ENCODE measurements around the gene OSTN.
"Not testable (repeated sequence)": the region's sequence is repeated elsewhere in the genome, so short reads cannot be mapped to it uniquely, and the experiment has no call there.

OSTN gene

GRCh38 chr3:191169566-191169965, 29.5 kb upstream of the OSTN start:
- Histone ChIP-seq H3K9ac (ENCODE audit: insufficient read length, low read depth) (no peak overlapping the region), H3K4me1 (ENCODE audit: insufficient read depth, insufficient read length) (no peaks in the 10 kb centered on the region), H3K4me3 (ENCODE audit: insufficient read length, low read depth) (no peak overlapping the region), H3K36me3 (ENCODE audit: insufficient read depth, insufficient read length, low read length) (no peaks in the 10 kb centered on the region), H3K27me3 (ENCODE audit: insufficient read depth, insufficient read length) (no peaks in the 10 kb centered on the region), H3K9me3 (ENCODE audit: insufficient read depth, low read length) (no peaks in the 10 kb centered on the region)
- TF ChIP-seq SUZ12 (IDR thresholded peaks at IDR 0.05; ENCODE audit: extremely low read depth, insufficient read depth, insufficient read length) (no peak), YY1 (IDR thresholded peaks at IDR 0.05; ENCODE audit: insufficient read depth, insufficient read length) (no peak), ZNF274 (IDR thresholded peaks at IDR 0.05; ENCODE audit: low read depth, low read length) (no peak)
- DNase-seq (ENCODE audit: low read depth, low spot score) = no peak

DNA sequence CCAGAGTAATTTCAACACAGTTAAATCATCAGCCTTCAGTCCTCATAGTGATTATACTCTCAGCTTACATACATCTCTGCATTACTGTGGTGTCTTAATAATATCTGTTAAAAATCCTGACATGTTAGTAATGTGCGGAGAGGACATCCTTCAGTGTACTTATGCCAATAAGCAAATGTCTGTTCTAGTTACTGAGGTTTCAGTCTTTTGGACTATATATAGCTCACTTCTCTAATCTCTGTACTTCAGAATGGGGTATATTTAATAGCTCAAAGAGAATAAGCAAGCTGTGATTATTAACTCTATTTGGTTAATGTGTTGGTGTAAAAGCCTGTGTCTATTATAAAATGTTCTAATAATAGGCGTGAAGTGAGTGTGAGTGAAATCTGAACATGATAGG, 28.9 kb upstream of the OSTN start:
- Histone ChIP-seq H3K9me3 (ENCODE audit: insufficient read depth, low read length) (no peaks in the 10 kb centered on the region), H3K36me3 (ENCODE audit: insufficient read depth, insufficient read length, low read length) (no peaks in the 10 kb centered on the region), H3K27me3 (ENCODE audit: insufficient read depth, insufficient read length) (no peaks in the 10 kb centered on the region), H3K9ac (ENCODE audit: insufficient read length, low read depth) (no peak overlapping the region), H3K4me1 (ENCODE audit: insufficient read depth, insufficient read length) (no peaks in the 10 kb centered on the region), H3K4me3 (ENCODE audit: insufficient read length, low read depth) (no peak overlapping the region)
- TF ChIP-seq ZNF274 (IDR thresholded peaks at IDR 0.05; ENCODE audit: low read depth, low read length) (no peak), YY1 (IDR thresholded peaks at IDR 0.05; ENCODE audit: insufficient read depth, insufficient read length) (no peak), SUZ12 (IDR thresholded peaks at IDR 0.05; ENCODE audit: extremely low read depth, insufficient read depth, insufficient read length) (no peak)
- DNase-seq (ENCODE audit: low read depth, low spot score) = no peak

DNA sequence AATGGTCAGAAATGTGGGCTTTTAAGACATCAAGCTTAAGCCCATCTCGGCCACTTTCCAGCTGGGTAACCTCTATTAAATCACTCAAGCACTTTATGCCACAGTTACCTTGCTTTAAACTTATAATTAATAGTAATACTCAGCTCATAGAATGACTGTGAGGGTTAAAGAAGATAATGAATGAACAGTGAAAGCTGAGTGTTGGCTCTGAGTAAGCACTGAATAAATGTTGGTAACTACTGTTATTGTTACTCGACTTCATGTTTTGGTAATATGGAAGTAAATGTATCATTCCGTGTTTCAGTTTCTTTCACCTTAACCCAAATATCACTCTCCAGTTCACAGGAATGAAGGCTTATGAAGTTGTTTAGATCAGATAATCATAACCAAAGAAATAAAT, 23.9 kb upstream of the OSTN start:
- H3K4me3 ChIP-seq (ENCODE audit: insufficient read length, low read depth) = no peak overlapping the region
- H3K9me3 ChIP-seq (ENCODE audit: insufficient read depth, low read length) = peaks cover 6% of the 10 kb centered on the region; the same call in 1 of the 2 replicates
- DNase-seq (ENCODE audit: low read depth, low spot score) = no peak
- H3K9ac ChIP-seq (ENCODE audit: insufficient read length, low read depth) = no peak overlapping the region
- H3K27me3 ChIP-seq (ENCODE audit: insufficient read depth, insufficient read length) = no peaks in the 10 kb centered on the region
- no peaks in the 10 kb centered on the region for H3K4me1 ChIP-seq (ENCODE audit: insufficient read depth, insufficient read length)
- TF ChIP-seq YY1 (IDR thresholded peaks at IDR 0.05; ENCODE audit: insufficient read depth, insufficient read length) (no peak), ZNF274 (IDR thresholded peaks at IDR 0.05; ENCODE audit: low read depth, low read length) (no peak), SUZ12 (IDR thresholded peaks at IDR 0.05; ENCODE audit: extremely low read depth, insufficient read depth, insufficient read length) (no peak)
- H3K36me3 ChIP-seq (ENCODE audit: insufficient read depth, insufficient read length, low read length) = no peaks in the 10 kb centered on the region

DNA sequence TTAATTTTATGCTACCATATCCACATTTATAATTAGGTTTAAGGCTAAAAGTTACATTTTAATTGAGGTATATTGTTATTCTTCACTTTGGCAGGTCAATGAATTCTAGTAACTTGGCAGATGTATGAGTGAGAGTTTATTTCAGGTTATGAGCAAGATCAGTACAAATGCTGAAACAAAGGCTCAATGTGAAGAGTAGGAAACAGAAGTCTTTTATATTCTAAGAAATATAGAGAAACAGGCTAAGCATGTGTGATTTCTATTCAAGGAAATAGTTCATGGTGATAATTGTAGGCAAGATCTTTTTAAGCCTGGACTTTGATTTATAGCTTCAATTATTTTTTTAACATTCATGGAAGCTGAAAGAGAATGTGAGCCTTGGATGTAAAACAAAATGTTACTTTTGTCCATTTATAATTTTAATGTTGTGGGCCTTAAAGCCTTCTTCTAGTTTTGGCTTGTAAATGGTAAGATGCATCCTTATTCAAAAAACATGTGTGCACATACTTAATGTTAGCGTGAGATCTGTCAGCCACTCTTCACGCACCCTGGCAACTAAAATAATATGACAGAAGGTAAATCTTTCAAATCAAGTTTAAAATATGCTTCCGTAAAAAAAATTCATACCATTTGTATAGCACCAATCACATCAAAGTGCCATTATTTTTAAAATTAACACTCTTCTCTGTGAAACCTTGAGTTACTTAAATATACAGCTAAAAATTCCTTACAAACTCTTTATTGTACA, 22.8 kb upstream of the OSTN start:
- DNase-seq (ENCODE audit: low read depth, low spot score) = no peak
- TF ChIP-seq SUZ12 (IDR thresholded peaks at IDR 0.05; ENCODE audit: extremely low read depth, insufficient read depth, insufficient read length) (no peak), YY1 (IDR thresholded peaks at IDR 0.05; ENCODE audit: insufficient read depth, insufficient read length) (no peak), ZNF274 (IDR thresholded peaks at IDR 0.05; ENCODE audit: low read depth, low read length) (no peak)
- H3K9me3 ChIP-seq (ENCODE audit: insufficient read depth, low read length) = peaks cover 6% of the 10 kb centered on the region; the same call in 1 of the 2 replicates
- H3K4me3 ChIP-seq (ENCODE audit: insufficient read length, low read depth) = no peak overlapping the region
- no peaks in the 10 kb centered on the region for H3K4me1 ChIP-seq (ENCODE audit: insufficient read depth, insufficient read length)
- H3K36me3 ChIP-seq (ENCODE audit: insufficient read depth, insufficient read length, low read length) = no peaks in the 10 kb centered on the region
- no peak overlapping the region for H3K9ac ChIP-seq (ENCODE audit: insufficient read length, low read depth)
- H3K27me3 ChIP-seq (ENCODE audit: insufficient read depth, insufficient read length) = no peaks in the 10 kb centered on the region

GRCh38 chr3:191185382-191185781, 13.7 kb upstream of the OSTN start:
- not testable (repeated sequence) for H3K4me1 ChIP-seq (ENCODE audit: insufficient read depth, insufficient read length); H3K36me3 ChIP-seq (ENCODE audit: insufficient read depth, insufficient read length, low read length); H3K9ac ChIP-seq (ENCODE audit: insufficient read length, low read depth); H3K27me3 ChIP-seq (ENCODE audit: insufficient read depth, insufficient read length); DNase-seq (ENCODE audit: low read depth, low spot score); H3K4me3 ChIP-seq (ENCODE audit: insufficient read length, low read depth)
- H3K9me3 ChIP-seq (ENCODE audit: insufficient read depth, low read length) = peaks cover 12% of the 10 kb centered on the region; the same call in 1 of the 2 replicates

- H3K27me3 ChIP-seq (ENCODE audit: insufficient read depth, insufficient read length); H3K9ac ChIP-seq (ENCODE audit: insufficient read length, low read depth); H3K4me3 ChIP-seq (ENCODE audit: insufficient read length, low read depth); DNase-seq (ENCODE audit: low read depth, low spot score); H3K36me3 ChIP-seq (ENCODE audit: insufficient read depth, insufficient read length, low read length); H3K4me1 ChIP-seq (ENCODE audit: insufficient read depth, insufficient read length): not testable (repeated sequence)
- peaks cover 18% of the 10 kb centered on the region; the same call in 1 of the 2 replicates for H3K9me3 ChIP-seq (ENCODE audit: insufficient read depth, low read length)
Observed at GRCh38 chr3:191188246-191188645, 10.8 kb upstream of the OSTN start.

DNA sequence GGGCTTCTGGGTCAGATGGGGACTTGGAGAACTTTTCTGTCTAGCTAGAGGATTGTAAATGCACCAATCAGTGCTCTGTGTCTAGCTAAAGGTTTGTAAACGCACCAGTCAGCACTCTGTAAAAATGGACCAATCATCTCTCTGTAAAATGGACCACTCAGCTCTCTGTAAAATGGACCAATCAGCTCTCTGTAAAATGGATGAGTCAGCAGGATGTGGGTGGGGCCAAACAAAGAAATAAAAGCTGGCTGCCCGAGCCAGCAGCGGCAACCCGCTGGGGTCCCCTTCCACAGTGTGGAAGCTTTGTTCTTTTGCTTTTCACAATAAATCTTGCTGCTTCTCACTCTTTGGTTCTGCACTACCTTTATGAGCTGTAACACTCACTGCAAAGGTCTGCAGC, 6.8 kb upstream of the OSTN start:
- DNase-seq (ENCODE audit: low read depth, low spot score); H3K9ac ChIP-seq (ENCODE audit: insufficient read length, low read depth); H3K9me3 ChIP-seq (ENCODE audit: insufficient read depth, low read length); H3K4me3 ChIP-seq (ENCODE audit: insufficient read length, low read depth); H3K4me1 ChIP-seq (ENCODE audit: insufficient read depth, insufficient read length); H3K36me3 ChIP-seq (ENCODE audit: insufficient read depth, insufficient read length, low read length); H3K27me3 ChIP-seq (ENCODE audit: insufficient read depth, insufficient read length): not testable (repeated sequence)

- Histone ChIP-seq H3K4me1 (ENCODE audit: insufficient read depth, insufficient read length) (no peaks in the 10 kb centered on the region), H3K27me3 (ENCODE audit: insufficient read depth, insufficient read length) (no peaks in the 10 kb centered on the region), H3K4me3 (ENCODE audit: insufficient read length, low read depth) (no peak overlapping the region), H3K9ac (ENCODE audit: insufficient read length, low read depth) (no peak overlapping the region), H3K36me3 (ENCODE audit: insufficient read depth, insufficient read length, low read length) (no peaks in the 10 kb centered on the region), H3K9me3 (ENCODE audit: insufficient read depth, low read length) (0 out of 2 replicates have a peak, but pooled peaks cover 6% of the 10 kb centered on the region)
- TF ChIP-seq YY1 (IDR thresholded peaks at IDR 0.05; ENCODE audit: insufficient read depth, insufficient read length) (no peak), ZNF274 (IDR thresholded peaks at IDR 0.05; ENCODE audit: low read depth, low read length) (no peak), SUZ12 (IDR thresholded peaks at IDR 0.05; ENCODE audit: extremely low read depth, insufficient read depth, insufficient read length) (no peak)
- no peak for DNase-seq (ENCODE audit: low read depth, low spot score)
Observed at GRCh38 chr3:191192941-191193340, 6.1 kb upstream of the OSTN start.

Measured in NT2/D1 (cell line).